Activated CD4-positive, CD25-positive, alpha-beta regulatory T cell treated with anti-CD3 and anti-CD28 coated beads, Interleukin-2, amount 50 U/mL, for 72 hours (primary cell): ENCODE measurements around the gene SPATS2.
A peak's percentile ranks its signal among the peaks of the same experiment; 100 is the strongest.

ENCODE experiments used
- DNase-seq: peaks from one replicate; pipeline ENCODE4 v3.0.0; 2021

The SPATS2 gene

GRCh38 chr12:49543914-49544815, 176.9 kb downstream of the SPATS2 start:
- DNase-seq, result peak; percentile 26

GRCh38 chr12:49545815-49546214, 178.6 kb downstream of the SPATS2 start:
- no peak for DNase-seq

GRCh38 chr12:49546481-49546880, 179.2 kb downstream of the SPATS2 start:
- peak; percentile 27 for DNase-seq

- peak; percentile 8 for DNase-seq
These were observed 179.9 kb downstream of the SPATS2 start for GRCh38 chr12:49547090-49547690.

GRCh38 chr12:49548481-49548821, 181.2 kb downstream of the SPATS2 start:
- no peak for DNase-seq

GRCh38 chr12:49548822-49549648, 181.8 kb downstream of the SPATS2 start:
- no peak for DNase-seq

GRCh38 chr12:49549735-49550692, 182.8 kb downstream of the SPATS2 start:
- no peak for DNase-seq

GRCh38 chr12:49550693-49551252, 183.5 kb downstream of the SPATS2 start:
- DNase-seq, result no peak

GRCh38 chr12:49552014-49552413, 184.8 kb downstream of the SPATS2 start:
- no peak for DNase-seq

- no peak for DNase-seq
These were observed 185.2 kb downstream of the SPATS2 start for GRCh38 chr12:49552425-49552824.

GRCh38 chr12:49552899-49553298, 185.6 kb downstream of the SPATS2 start:
- DNase-seq, result no peak

GRCh38 chr12:49553512-49554088, 186.3 kb downstream of the SPATS2 start:
- no peak for DNase-seq

GRCh38 chr12:49554266-49554665, 187.0 kb downstream of the SPATS2 start:
- no peak for DNase-seq

- no peak for DNase-seq
These were observed 188.5 kb downstream of the SPATS2 start for GRCh38 chr12:49555631-49556390.

GRCh38 chr12:49556391-49557186, 189.3 kb downstream of the SPATS2 start:
- no peak for DNase-seq

- no peak for DNase-seq
These were observed 190.1 kb downstream of the SPATS2 start for GRCh38 chr12:49557187-49557916.

GRCh38 chr12:49557917-49558215, 190.6 kb downstream of the SPATS2 start:
- no peak for DNase-seq

GRCh38 chr12:49558526-49558925, 191.3 kb downstream of the SPATS2 start:
- no peak for DNase-seq

- no peak for DNase-seq
These were observed 191.9 kb downstream of the SPATS2 start for GRCh38 chr12:49559011-49559675.
